Measurements from ENCODE around the gene SLC17A9.
"Not testable (repeated sequence)": the region's sequence is repeated elsewhere in the genome, so short reads cannot be mapped to it uniquely, and the experiment has no call there.

Gene SLC17A9

DNA sequence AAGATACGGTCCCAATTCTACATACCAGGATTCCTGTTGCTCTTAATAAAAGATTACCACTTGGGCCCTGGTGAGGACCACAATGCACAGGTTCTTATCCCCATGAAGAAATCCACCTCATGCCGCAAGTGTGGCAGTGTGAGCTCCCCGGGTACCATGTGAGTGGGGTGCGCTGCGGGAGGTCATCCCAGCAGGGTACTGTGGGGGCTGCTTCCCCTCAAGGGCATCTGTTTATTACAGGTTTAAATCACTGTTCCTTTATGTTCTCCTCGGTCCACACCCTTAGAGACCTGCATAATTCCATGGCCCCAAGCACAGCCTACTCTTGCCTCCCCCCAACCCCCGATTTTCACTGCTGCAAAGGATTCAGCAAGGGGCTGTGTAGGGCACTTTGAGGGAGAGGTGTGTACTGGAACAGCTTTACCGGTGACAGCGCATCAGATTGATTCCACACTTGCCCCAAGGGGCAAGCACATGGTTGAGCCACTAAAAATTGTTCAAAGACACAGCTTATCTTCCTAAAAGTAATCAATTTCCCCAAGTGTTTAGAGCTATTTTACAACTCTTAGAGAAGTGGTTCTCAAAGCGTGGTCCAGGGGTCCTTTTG, 32.4 kb upstream of the SLC17A9 start:
- no peak for DNase-seq

DNA sequence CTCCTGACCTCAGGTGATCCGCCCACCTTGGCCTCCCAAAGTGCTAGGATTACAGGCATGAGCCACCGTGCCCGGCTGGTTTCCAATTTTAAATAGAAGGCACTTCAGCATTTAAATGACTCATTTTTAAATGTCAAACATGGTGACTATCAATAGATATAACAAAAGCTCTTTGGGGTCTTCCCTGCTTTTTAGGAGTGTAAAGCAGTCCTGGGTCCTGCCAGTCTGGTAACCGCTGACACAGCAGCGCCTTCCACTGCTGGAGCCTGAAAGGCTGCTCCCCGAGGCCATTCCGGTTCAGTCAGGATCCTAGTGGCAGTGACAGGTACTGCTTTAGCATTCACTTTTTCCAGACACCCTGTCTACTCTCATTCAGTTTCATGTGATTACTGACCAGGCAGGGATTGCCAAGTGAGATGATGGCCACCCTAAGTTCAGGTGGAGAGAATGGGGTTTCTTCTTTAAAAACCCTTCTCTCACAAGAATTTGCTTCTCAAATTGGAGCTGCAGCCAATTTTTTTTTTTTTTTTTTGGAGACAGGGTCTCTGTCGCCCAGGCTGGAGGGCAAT, 31.3 kb upstream of the SLC17A9 start:
- DNase-seq = peak; percentile 70

DNA sequence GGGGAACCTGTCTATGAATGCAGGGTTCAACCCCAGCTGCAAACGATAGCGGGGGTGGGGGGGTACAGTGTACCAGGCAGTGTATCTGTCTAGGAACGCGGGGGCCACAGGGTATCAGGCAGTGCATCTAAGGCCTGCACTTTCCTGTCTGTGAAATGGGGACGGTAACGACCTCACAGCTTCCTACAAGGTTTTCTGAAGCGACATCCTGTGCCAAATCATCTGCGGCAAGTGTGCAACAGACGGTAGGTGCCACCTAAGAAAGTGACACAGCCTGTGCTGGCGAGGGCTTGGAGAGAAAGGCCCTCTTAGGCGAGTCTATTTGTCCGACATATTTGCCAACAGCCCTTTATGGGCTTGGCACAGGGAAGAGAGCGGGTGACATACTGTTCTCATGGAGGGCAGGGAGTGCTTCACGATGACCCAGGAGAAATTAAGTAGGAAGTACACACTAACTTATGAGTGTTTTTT, 30.0 kb upstream of the SLC17A9 start:
- peak; percentile 67 for DNase-seq

DNA sequence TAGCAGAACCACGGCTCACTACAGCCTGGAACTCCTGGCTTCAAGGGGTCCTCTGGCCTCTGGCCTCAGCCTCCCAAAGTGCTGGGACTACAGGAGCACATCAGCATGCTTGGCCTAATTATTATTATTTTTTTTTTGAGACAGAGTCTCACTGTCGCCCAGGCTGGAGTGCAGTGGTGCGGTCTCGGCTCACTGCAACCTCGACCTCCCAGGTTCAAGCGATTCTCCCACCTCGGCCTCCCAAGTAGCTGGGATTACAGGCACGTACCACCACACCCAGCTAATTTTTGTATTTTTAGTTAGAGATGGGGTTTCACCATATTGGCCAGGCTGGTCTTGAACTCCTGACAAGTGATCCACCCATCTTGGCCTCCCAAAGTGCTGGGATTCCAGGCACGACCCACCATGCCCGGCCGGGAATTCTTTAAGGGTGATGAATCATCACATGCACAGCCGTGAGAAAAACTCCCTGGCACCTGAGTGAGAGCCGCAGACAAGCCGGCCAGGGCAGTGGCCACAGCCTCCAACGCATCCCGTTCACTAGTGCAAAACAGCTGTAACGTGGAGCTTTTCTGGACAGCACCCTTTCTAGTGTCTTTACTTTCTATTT, 29.3 kb upstream of the SLC17A9 start:
- not testable (repeated sequence) for DNase-seq

DNA sequence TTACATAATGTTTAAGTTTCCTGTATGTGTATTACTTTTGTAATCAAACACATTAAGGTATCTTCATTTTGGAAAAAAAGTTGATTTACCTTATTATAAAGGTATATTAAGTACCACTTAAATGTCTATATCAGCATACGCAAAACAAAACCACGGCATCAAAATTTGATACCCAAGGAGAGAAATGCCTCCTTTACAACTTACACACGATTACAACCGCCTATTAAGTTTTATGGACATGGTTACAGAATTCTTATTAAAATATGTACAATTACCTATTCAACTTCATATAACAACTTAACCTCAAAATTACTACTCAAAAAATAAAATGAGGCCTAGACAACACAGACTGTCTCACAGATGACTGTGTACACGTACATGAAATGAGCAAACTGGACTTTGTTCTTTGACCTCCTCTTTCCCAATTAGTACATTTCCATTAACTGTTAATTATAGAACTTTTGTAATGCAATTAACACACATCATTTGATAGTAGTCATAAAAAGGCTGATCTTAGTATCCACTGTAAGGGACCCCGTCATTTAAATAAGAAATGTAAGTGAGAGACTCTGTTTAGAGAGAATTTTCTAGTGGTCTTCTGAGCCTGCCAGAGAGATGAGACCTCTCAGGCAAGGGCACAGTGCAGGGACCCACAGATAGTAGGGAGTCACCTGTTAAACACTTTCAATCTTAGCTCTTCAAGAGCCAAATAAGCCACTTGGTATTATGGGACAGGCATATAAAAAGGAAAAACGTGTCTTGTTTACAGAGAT, 28.7 kb upstream of the SLC17A9 start:
- no peak for DNase-seq

DNA sequence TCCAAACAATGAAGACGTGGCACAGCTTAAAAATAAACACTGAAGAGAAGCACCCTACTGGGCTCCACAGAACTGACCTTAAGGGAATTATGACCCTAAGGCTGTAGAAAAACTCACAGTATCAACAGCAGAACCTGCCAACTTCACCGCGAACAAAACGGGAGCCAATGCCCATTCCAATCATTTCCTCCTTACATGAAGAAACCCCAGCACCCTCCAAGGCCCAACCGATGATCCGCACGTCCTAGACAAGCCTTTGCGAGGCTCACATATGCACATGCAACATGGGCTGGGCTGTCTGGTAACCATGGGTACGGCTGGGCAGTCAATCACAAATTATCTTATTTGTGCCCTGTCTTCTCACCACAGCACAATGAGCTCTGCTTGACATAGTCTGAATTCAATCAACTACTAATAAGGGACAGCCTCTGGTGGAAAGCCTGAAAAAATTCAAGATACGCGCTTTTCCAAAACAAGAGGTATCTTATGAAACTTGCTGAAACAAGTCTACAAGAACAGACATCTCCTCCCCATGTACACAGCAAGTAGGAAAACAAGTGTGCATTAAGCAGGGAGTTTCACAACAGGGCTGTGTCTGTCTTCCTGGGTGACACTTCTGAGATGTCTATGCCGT, 27.9 kb upstream of the SLC17A9 start:
- peak; percentile 16 for DNase-seq

DNA sequence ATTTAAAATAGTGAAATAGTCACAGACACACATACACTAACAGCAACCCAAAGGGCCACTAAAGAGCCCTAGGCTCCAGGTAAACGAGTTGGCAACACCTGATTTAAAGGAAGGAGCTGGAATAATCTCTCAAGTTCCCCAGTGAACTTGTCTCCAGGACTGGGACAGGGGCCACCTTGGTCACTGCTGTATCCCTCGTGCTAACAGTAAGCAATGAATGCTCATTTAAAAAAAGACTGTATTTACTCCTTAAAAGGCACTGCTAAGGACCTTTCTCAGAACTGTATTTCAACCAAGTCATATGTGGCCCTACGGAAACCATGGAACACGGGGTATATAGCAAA, 27.5 kb upstream of the SLC17A9 start:
- no peak for DNase-seq

DNA sequence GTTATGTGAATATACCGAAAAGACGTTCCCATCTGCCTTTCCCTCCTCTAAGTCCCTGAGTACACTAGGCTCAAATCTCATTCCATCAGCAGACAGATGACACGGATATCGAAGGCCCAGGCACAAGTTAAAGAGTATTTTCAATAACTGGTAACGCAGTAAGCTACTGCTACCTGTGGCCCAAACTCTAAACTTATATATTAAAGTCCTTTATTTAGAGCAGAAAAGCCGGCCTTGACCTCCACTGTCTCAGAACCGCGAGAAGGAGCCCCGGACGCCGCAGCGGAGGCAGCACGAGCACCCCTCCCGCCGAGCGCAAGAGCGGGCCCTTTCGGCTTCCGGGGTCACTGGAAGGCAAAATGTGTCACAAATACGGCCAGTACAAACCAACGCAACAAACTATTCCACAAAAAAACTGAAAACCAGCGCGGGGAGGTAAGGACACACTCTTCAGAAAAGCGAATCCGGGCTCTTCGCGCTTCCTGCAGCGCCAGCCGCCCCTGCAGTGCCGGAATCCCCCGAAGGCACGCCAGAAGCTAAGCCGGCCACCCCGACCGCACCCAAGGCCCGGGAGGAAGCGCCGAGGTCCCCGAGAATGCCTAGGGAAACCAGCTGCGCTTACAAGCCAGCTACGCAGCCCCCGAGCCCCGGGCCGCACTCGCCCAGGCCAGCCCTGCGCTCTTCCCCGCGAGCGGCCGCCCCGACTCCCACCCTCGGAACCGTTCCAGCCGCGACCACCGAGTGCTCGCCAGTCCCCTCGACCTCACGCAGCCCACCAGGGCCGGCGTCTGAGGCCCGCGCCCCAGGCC, 26.9 kb upstream of the SLC17A9 start:
- DNase-seq = peak; percentile 59

DNA sequence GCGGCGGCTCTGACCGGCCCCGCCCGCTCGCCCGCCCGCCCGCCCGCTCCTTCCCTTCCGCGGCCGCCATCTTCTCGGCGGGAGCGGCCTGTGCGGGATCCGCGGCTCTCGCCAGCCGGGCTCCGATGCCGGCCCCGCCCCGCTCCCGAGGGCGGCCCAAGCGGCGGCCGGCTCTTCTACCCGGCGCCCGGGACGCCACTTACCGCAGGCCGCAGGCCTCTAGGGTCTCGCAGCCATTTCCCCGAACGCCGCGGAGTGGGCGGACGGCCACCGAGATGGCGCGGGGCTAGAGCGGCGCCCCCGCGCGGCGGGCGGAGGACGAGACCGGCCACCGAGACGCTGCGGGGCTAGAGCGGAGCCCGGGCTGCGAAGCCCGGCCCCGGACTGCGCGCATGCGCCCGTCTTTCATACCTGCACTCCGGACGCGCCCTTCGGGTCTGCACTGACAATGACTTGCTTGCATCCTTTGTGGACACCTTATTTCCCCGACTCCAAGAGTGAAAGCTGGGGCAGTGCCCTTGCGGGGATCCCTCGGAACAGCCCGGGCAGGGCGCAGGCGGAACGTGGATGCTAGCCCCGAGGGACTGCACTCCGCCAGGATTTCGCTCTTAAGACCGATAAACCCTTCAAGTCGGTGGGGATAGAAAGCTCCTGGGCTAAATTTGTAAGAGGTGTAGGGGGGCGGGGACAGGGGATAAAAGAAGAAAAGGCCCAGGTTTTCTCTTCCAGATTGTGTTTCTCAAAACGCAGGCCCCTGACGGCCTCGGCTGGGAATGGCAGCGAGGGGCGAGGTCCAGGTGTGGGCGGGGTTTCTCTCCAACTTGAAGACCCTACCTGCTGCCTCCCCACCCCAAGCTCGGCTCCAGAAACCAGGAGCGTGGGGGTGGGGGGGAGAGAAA, 26.0 kb upstream of the SLC17A9 start, which contains the start of gene DIDO1:
Gene DIDO1 (minus strand): TSS at position 277 of the 899 bp plus-strand sequence.
- peak; percentile 95 for DNase-seq

DNA sequence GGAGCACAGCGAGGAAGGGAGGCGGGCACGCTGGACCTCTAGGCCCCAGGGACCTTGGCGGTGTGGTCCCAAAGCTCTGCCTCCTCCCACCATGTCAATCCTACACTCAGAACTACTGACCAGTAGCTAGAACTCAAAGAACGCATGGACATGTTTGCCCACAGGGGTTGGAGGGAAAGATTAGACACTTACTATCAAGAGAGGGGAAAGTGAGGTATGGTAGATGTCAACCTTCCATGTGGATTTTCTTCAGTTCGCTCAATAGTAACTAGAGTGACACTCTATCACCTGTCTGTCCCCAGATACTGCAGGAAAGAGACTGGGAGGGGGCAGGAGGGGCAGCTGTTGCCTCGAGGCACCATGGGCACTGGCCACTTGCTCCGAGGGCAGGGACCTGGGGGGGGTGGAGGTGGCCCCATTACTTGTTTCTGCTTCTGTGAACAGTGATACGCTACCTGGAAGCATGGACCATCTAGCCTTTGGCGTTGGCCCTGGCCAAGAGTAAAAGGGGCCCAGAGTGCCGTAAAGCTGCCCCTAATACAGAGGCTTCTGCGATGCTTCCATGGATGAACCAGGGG, 25.3 kb upstream of the SLC17A9 start:
- DNase-seq = no peak

DNA sequence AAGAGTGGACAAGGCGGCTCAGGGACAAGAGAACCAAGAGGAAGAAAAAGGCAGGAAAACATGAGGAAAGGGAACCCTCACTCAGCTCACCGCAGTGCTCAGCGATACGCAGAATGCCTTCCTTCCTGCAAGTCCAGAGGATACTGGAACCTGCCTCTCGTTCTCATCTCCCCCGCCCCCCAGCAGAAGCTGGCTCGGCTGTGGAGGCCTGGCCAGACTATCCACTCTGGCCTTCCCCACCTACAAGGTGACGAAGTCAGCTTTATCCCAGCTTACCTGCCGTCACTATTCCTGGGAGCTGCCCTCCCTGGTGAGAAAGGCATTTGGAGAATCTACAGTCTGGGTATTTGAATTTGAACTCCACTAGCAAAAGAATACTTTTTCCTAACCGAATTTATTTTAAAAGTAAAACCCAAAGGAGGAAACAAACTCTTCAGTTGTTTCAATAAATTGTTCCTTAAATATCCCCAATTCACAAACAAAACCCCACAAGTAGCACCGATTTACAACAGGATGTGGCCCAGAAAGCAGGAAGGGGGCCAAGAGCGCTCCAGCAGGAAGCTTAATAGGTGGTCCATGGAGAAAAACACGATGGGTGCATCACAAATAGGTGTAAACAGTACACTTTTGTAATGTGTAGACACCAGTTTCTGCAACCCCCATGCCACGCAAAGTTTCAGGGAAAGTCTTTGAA, 24.1 kb upstream of the SLC17A9 start:
- DNase-seq = peak; percentile 48

DNA sequence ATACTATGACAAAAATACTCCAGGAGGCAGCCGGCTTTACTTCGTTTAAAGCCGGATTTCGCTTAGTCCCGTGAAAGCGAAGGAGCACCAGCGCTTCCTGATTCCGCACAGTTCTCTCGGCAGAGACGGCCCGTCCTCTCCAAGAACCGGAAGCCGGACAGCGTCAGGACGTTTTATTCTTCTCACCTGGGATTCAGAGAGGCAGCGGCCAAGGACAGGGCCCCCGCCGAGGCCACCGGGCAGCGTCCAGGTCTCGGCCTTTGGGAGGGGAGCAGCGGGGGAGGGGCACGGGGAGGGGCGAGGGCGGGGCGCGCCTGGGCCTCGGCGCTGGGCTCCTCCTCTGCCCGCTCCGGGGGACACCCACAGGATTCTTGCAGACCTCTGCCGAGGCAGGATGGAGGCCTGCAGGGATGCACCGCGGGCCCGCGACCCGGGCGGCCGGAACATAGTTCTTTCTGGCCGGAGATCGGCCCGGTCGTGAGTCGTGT, 23.4 kb upstream of the SLC17A9 start:
- peak; percentile 77 for DNase-seq

DNA sequence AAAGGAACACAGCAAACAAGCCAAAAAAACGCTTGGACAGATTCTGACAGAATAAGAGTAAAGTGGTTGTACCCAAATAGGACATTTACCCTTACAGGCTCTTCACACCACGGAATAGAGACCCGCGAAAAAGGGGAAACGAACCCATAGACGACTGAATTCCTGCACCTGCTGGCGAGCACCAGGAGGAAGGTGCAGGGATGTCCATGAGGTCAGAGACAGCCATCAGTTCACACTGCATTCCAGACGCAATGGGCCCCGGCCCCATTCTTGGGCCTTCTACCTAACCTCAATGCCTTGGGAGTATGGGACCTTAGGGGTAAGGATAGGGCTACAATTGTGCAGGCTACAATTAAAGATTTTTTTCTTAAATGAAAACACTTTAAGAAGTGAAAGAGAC, 21.0 kb upstream of the SLC17A9 start:
- no peak for DNase-seq

DNA sequence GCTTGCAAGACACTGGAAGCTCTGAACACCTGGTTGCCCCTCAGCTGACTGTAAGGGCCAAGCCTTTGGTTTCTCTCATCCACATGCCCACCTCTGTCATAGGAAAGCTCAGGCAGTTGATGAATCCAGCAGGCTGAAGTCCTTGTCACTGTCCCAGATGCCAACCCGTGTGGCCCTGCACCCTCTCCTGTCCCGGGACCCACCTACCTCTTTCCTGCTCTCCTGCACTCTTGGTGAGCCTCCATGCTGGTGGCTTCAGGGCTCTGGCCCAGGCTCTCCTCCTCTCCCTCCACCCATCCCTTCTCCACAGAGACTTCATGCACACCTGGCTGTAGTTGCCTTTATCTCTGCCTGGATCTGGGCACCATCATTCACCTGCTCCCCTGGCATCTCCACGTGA, 18.5 kb upstream of the SLC17A9 start:
- no peak for DNase-seq

DNA sequence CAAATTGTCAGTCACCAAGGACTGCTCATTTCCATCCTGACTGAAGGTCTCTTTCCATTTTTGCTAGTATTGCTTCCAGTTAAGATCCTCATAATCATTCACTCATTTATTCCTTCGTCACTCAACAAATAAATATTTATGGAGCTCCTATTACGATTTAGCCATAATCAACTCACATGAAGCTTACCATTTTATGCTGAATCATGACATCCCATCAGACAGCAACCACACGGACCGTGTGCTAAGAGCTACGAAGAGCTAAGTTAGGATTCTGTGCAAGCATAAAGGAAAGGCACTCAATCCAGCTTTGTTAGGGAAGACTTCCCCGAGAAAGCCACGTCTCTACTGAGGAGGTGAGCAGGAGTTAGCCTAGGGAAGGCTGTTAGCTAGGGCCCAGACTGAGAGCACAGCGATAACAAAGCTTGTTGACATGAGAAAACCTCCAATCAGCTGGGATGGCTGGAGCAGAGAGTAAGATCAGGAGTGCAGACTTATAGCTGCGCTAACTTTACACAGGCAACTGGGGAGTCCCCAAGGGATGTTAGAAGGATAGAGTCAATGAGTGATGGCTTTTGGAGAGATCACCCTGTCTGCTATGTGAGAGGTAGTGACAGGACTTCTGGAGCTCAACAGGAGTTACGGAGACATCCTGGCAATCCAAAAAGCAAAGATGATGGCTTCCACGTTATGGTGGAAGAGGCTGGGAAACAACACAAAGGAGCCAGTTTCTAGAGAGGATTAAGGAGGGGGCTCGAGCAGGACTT, 17.1 kb upstream of the SLC17A9 start:
- no peak for DNase-seq

DNA sequence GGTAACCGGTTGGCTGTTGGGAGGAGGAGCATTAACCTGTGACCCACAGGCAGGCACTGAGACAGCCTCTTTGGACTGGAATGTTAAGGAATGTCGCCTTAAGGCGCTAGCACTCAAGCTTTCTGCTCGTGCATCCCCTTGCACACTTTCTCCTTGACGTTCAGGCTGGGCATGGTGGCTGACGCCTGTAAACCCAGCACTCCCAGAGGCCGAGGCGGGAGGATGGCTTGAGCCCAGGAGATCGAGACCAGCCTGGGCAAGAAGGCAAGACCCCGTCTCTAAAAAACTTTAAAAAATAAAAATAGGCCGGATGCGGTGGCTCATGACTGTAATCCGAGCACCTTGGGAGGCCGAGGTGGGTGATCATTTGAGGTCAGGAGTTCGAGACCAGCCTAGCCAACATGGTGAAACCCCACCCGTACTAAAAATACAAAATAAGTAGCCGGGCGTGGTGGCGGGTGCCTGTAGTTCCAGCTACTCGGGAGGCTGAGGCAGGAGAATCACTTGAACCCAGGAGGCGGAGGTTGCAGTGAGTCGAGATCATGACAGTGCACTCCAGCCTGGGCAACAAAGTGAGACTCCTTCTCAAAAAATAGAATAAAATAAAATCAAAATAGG, 16.4 kb upstream of the SLC17A9 start:
- DNase-seq = no peak

DNA sequence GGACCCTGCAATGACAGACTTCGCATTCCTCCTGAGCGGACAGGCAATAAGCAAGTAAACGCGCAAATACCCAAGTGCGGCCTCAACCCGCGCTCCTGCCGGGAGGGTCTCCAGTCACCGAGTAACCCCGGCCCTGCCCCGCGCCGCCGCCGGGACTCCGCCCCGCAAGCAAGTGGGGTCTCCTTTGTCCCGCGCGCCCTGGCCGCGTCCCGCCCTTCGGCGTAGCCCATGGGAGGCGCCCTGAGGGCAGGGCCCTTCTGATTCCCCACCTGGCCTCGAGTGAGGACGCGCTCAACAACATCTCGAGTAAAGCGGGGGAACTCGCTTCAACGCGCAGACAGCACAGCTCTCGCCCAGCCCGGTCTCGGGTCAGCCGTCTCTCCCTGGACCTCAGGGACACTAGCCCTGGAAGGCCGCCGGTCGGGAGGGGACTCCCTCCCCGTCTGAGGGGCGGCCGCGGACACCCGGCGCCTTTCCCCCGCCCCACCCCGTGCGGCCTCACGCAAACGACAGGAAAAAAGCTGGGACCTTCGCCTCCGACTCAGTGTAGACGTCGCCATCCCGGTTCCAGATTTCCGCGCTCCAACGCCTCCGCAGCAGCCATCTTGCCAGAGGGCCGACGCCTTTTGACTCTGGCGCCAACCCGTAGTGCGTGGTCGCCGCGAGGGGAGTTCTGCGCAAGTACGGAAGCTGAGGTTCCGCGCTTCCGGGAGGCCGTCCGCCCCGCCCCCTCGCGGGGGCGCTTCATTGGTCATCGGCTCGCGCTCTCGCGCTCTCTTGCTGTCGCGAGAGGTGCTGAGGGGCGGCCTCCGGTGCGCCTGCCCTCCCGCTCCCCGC, 15.0 kb upstream of the SLC17A9 start:
- peak; percentile 98 for DNase-seq
